GM23248 (cell line): ENCODE measurements around the gene ABHD17A. TPM values are rescaled to one million over a fixed set of nuclear protein-coding genes. Genes with fewer than 3 reads are reported as not detected.

Experiments
- DNase-seq: peaks from one replicate; pipeline ENCODE4 v3.0.0-alpha.2; 2015
- H2AFZ ChIP-seq: fragments of 200-600 bp; sonication (generic); 2 replicates; pipeline ENCODE4 v1.6.1; 2016; ENCODE audit warnings: antibody characterized with exemption
- H3F3A ChIP-seq: fragments of 200-600 bp; sonication (generic); 2 replicates; pipeline ENCODE4 v1.6.1; 2016; ENCODE audit warnings: mild to moderate bottlenecking, antibody characterized with exemption, mixed run types; ENCODE audit not compliant: insufficient read depth
- H3K27ac ChIP-seq: fragments of 200-600 bp; sonication (generic); 2 replicates; pipeline ENCODE4 v1.5.1; 2016; ENCODE audit warnings: mild to moderate bottlenecking
- H3K27me3 ChIP-seq: fragments of 200-600 bp; sonication (generic); replicated peaks from 2 replicates; pipeline ENCODE4 v1.6.1; 2016; ENCODE audit warnings: mild to moderate bottlenecking; ENCODE audit not compliant: insufficient read depth
- H3K36me3 ChIP-seq: fragments of 200-600 bp; sonication (generic); 2 replicates; pipeline ENCODE4 v1.6.1; 2016; ENCODE audit warnings: low read depth, mild to moderate bottlenecking
- H3K4me1 ChIP-seq: fragments of 200-600 bp; sonication (generic); 2 replicates; pipeline ENCODE4 v1.6.1; 2016; ENCODE audit warnings: mild to moderate bottlenecking; ENCODE audit not compliant: insufficient read depth
- H3K4me2 ChIP-seq: fragments of 200-600 bp; sonication (generic); one replicate; pipeline ENCODE4 v1.6.1; 2016; ENCODE audit warnings: mild to moderate bottlenecking; ENCODE audit not compliant: unreplicated experiment
- H3K4me3 ChIP-seq: fragments of 200-600 bp; sonication (generic); 2 replicates; pipeline ENCODE4 v1.5.1; 2016; ENCODE audit warnings: mild to moderate bottlenecking
- H3K79me2 ChIP-seq: fragments of 200-600 bp; sonication (generic); 2 replicates; pipeline ENCODE4 v1.6.1; 2016; ENCODE audit warnings: mild to moderate bottlenecking; ENCODE audit not compliant: insufficient read depth
- H3K9ac ChIP-seq: fragments of 200-600 bp; sonication (generic); 2 replicates; pipeline ENCODE4 v1.6.1; 2016; ENCODE audit warnings: mild to moderate bottlenecking
- H3K9me2 ChIP-seq: fragments of 200-600 bp; sonication (generic); 2 replicates; pipeline ENCODE4 v1.6.1; 2016; ENCODE audit warnings: mixed run types, mild to moderate bottlenecking, moderate library complexity; ENCODE audit not compliant: insufficient read depth
- H3K9me3 ChIP-seq: fragments of 200-600 bp; sonication (generic); one replicate; pipeline ENCODE4 v1.6.1; 2017; ENCODE audit warnings: low read depth
- H4K20me1 ChIP-seq: fragments of 200-600 bp; sonication (generic); 2 replicates; pipeline ENCODE4 v1.6.0; 2016; ENCODE audit not compliant: insufficient read depth
- EZH2 ChIP-seq: fragments of 200-600 bp; sonication (generic); IDR thresholded peaks from 2 replicates; pipeline ENCODE4 v1.6.1; 2018; ENCODE audit warnings: antibody characterized with exemption, mild to moderate bottlenecking; ENCODE audit not compliant: insufficient read depth, poor library complexity, severe bottlenecking
- EZH2phosphoT487 ChIP-seq: fragments of 200-600 bp; sonication (generic); IDR thresholded peaks from 2 replicates; pipeline ENCODE4 v1.6.1; 2018; ENCODE audit warnings: antibody characterized with exemption, moderate library complexity, mild to moderate bottlenecking, low read depth; ENCODE audit not compliant: insufficient read depth
- WGBS, 2 experiments: methylation state at CpG; one replicate each; pipeline ENCODE4 v1.1.6; 2015 to 2017; ENCODE audit warnings: low lambda C conversion rate in 2 of 2, low coverage in 1 of 2; ENCODE audit errors: missing lambda C conversion rate in 2 of 2; 5-methylcytosine and 5-hydroxymethylcytosine counted together
- in situ Hi-C: fragments of 300-500 bp; cut with MboI; formaldehyde crosslinking; loops from 2 replicates; pipeline ENCODE4 v1.15.0; 2020
- polyA plus RNA-seq: library from polyadenylated mRNA; unstranded; fragments of >200 nt; fragmentation: Nextera tagmentation; extraction: Ambion mirVana; gene quantifications from 2 replicates; pipeline ENCODE4 v1.2.1, GENCODE V29; 2016
- total RNA-seq: library from RNA; depleted of rRNA; stranded (reverse); fragments of >200 nt; shearing (Covaris generic); gene quantifications from 2 replicates; pipeline ENCODE4 v1.2.3, GENCODE V29; 2014

Gene ABHD17A
- total and polyA plus RNA-seq, 2 experiments from 2014 or later = 37.6 to 157 TPM

GRCh38 chr19:1830978-1831377 is 54.3 kb downstream of the ABHD17A start:
- Histone ChIP-seq H3K27ac (no peak overlapping the region), H2AFZ (no peak overlapping the region), H3K27me3 (no peaks in the 10 kb centered on the region), H3K4me2 (no peak overlapping the region), H3K9me3 (no peaks in the 10 kb centered on the region), H3K9me2 (no peaks in the 10 kb centered on the region), H4K20me1 (no peaks in the 10 kb centered on the region), H3F3A (no peaks in the 10 kb centered on the region), H3K9ac (no peak overlapping the region), H3K4me3 (no peak overlapping the region), H3K4me1 (no peaks in the 10 kb centered on the region), H3K36me3 (no peaks in the 10 kb centered on the region), H3K79me2 (peaks cover 68% of the 10 kb centered on the region)
- DNase-seq = no peak
- in situ Hi-C loops = no loop called here
- TF ChIP-seq EZH2phosphoT487 = no peak
- no peak for TF ChIP-seq EZH2
- WGBS, 2 experiments = 90 to 91% methylated on average over 11 of the region's 11 CpGs

DNA sequence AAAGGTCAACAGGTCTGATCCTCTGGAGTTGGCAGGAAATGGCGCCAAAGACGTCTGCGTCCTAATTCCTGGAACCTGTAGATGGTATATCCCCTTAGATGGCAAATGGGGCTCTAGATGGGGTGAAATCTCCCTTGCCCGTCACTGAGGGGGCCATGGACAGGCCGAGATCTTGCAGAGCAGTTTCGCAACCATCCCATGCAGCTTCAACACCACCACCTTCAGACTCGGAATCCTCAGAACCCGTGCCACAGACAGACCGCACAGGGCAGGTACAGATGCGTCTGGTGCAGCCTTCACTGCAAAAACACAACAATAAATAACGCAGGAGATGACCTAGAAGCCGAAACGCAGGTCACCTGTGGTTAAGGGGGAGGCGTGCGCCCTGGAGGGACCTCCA is 54.7 kb downstream of the ABHD17A start:
- H3K9me2 ChIP-seq = no peaks in the 10 kb centered on the region
- no peaks in the 10 kb centered on the region for H3F3A ChIP-seq
- no peak overlapping the region for H3K27ac ChIP-seq
- in situ Hi-C loops = no loop called here
- no peak overlapping the region for H2AFZ ChIP-seq
- peaks cover 68% of the 10 kb centered on the region for H3K79me2 ChIP-seq
- H3K4me2 ChIP-seq = no peak overlapping the region
- no peak for DNase-seq
- no peaks in the 10 kb centered on the region for H3K27me3 ChIP-seq
- no peaks in the 10 kb centered on the region for H3K9me3 ChIP-seq
- H3K36me3 ChIP-seq = no peaks in the 10 kb centered on the region
- no peak overlapping the region for H3K9ac ChIP-seq
- WGBS, 2 experiments = 90 to 92% methylated on average over 15 of the region's 15 CpGs
- H3K4me1 ChIP-seq = no peaks in the 10 kb centered on the region
- H4K20me1 ChIP-seq = no peaks in the 10 kb centered on the region
- no peak overlapping the region for H3K4me3 ChIP-seq
- TF ChIP-seq EZH2 (no peak), EZH2phosphoT487 (no peak)

DNA sequence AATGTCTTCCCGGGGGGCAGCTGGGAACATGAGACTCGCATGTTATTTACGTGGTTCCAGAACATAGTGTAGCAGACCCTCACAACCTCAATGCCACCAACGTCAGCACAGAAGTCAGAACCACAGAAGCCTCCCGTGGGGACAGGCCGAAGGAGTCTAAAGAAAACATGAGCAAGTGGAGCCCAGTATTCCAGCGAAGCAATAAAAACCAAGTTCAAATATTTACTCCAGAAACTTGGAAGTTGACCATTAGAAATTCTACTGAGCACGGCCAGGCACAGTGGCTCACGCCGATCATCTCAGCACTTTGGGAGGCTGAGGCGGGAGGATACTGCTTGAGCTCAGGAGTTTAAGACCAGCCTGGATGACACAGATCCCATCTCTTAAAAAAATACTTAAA is 55.3 kb downstream of the ABHD17A start:
- Histone ChIP-seq H3K9me2 (no peaks in the 10 kb centered on the region), H3K36me3 (no peaks in the 10 kb centered on the region), H3K4me2 (no peak overlapping the region), H3K4me1 (no peaks in the 10 kb centered on the region), H3F3A (no peaks in the 10 kb centered on the region), H3K27ac (no peak overlapping the region), H3K27me3 (no peaks in the 10 kb centered on the region), H3K79me2 (peaks cover 63% of the 10 kb centered on the region), H4K20me1 (no peaks in the 10 kb centered on the region), H2AFZ (no peak overlapping the region), H3K9me3 (no peaks in the 10 kb centered on the region), H3K9ac (no peak overlapping the region), H3K4me3 (no peak overlapping the region)
- in situ Hi-C loops = no loop called here
- TF ChIP-seq EZH2phosphoT487 (no peak), EZH2 (no peak)
- WGBS, 2 experiments = 93 to 95% methylated on average over 11 of the region's 11 CpGs
- DNase-seq = no peak

DNA sequence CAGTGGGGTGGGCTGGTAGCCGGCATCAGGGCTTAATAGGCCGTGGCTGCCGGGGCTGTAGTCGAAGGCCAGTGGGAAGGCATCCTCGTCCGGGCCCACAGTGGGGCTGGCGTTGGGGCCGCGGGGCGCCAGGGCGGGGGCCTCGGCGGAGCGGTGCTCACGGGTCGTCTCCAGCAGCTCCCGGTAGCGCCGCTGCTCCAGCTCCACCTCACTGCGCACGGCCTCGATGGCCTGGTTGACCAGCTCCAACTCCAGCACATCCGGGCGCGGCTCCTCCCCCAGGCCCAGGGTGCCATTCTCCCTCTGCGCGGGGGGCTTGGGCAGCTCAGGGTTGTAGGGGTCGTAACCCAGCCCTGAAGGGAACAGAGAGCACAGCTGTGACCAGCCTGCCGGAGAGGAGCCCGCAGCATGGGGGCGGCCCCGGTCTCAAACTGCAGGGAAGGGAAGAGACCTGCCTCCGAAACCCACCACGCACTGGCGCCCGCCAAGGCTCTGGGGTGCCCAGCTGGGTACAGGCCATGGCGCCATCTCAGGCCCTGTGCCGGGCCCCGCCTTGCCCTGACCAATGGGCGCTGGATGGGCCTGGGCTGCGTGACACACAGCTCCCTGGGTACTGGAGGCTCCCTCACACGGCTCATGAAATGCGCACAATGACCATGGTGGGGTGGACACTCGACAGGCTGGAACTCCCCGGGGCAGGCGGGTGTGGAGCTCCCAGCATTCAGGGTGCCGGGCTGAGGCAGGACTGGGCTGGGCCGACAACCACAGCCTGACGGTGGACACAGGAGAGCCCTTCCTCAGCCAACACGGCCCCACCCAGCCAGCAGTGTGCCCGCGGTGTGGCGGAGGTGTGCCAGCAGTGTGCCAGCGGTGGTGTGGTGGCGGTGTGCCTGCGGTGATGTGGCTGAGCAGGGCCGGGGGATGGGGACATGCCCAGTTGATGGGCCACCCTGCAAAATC is 56.7 kb downstream of the ABHD17A start:
- no peaks in the 10 kb centered on the region for H3F3A ChIP-seq
- no peaks in the 10 kb centered on the region for H3K27me3 ChIP-seq
- H3K36me3 ChIP-seq = no peaks in the 10 kb centered on the region
- no peak overlapping the region for H3K27ac ChIP-seq
- TF ChIP-seq EZH2phosphoT487 (no peak), EZH2 (no peak)
- no peak overlapping the region for H3K9ac ChIP-seq
- H3K4me2 ChIP-seq = no peak overlapping the region
- H2AFZ ChIP-seq = no peak overlapping the region
- H3K4me3 ChIP-seq = no peak overlapping the region
- peaks cover 49% of the 10 kb centered on the region for H3K79me2 ChIP-seq
- H3K4me1 ChIP-seq = no peaks in the 10 kb centered on the region
- DNase-seq = no peak
- H4K20me1 ChIP-seq = no peaks in the 10 kb centered on the region
- H3K9me2 ChIP-seq = no peaks in the 10 kb centered on the region
- no peaks in the 10 kb centered on the region for H3K9me3 ChIP-seq
- 96 to 97% methylated on average over 32 to 56 of the region's 57 CpGs for WGBS, 2 experiments
- in situ Hi-C loops = no loop called here
